Activated T-helper 1 cell treated with anti-CD3 and anti-CD28 coated beads, Interleukin-2, amount 50 U/mL, for 16 hours (primary cell): Measurements from ENCODE around the gene PARD6G.
"Not testable (repeated sequence)": the region's sequence is repeated elsewhere in the genome, so short reads cannot be mapped to it uniquely, and the experiment has no call there.

Source experiments
- DNase-seq, 2 donors: peaks; one replicate each; pipeline ENCODE4 v3.0.0-alpha.2; 2020; ENCODE audit warnings: low read depth in 1 of 2, low spot score in 1 of 2

The PARD6G gene

DNA sequence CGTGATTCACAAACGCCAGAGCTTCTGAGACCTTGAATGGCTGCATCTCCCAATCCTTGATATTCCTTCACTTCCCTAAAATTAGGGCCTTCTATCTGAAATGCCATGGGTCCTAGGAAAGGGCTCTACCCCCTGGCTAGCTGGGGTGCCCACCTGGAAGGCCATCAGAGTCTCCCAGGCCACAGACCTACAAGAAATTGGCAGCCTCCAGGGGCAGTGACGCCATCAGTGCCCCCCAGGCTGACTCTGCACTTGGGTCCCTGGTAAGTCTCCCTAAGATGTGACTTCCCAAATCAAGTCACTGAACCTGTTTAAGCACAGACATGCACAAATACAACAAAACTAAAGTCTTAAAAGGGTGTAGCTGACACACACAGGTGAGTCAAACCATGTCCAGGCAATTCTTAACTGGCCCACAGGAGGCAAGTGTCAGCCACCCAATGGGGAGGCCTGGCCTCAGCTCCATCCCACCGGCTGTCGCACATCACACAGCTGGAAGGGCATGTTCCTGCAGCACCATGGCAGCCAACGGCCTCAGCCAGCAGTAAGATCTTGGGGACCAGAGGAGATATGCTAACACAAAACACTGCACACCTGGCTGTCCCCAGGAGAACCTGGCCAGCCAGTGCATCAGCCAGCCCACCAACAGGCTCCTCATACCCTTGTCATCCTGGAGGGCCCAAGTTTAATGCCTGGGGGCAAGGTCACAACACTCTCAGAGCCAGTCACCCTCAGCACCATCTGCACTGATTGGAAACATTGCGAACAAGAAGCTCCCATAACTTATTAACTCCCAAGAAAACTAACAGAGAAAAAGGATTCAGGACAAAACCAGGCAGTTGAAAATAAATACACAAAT, 5.2 kb downstream of the PARD6G start:
- no peak for DNase-seq

DNA sequence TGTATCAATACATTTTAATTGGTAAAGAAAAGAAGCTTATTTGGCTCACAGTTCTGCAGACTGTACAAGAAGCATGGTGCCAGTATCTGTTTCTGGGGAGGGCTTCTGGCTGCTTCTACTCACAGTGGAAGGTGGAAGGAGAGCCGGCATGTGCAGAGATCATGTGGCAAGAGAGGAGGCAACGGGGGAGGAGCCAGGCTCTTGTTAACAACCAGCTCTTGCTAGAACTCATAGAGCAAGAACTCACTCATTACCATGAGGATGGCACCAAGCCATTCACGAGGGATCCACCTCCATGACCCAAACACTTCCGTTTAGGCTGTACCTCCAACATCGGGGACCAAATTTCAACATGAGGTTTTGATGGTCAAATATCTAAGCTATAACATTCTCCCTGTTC, 7.5 kb downstream of the PARD6G start:
- DNase-seq, result no peak

GRCh38 chr18:80238651-80239260, 8.6 kb downstream of the PARD6G start:
- no peak for DNase-seq

DNA sequence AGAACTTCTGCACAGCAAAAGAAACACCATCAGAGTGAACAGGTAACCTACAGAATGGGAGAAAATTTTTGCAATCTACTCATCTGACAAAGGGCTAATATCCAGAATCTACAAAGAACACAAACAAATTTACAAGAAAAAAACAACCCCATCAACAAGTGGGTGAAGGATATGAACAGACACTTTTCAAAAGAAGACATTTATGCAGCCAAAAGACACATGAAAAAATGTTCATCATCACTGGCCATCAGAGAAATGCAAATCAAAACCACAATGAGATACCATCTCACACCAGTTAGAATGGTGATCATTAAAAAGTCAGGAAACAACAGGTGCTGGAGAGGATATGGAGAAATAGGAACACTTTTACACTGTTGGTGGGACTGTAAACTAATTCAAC, 9.8 kb downstream of the PARD6G start:
- not testable (repeated sequence) for DNase-seq

- no peak for DNase-seq
Observed at GRCh38 chr18:80234398-80234797, 12.9 kb downstream of the PARD6G start.

DNA sequence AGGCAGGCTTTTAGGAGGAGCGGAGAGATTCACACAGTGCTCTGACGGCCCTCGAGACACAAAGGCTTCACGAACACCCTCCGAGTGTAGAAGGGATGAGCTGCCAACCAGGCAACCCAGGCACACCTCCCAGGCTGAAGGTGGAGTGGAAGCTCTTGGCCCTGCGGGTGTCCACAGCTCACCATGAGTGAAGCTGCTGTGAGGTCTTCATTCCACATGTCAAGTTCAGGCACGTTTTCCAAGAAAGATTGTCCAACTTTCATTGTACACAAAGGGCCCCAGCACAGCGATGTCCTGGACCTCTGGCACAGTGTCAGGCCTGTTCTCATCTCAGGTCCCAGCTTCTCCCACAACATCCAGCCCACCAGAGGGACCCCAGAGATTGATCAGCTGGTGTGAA, 13.4 kb downstream of the PARD6G start:
- DNase-seq, result no peak

DNA sequence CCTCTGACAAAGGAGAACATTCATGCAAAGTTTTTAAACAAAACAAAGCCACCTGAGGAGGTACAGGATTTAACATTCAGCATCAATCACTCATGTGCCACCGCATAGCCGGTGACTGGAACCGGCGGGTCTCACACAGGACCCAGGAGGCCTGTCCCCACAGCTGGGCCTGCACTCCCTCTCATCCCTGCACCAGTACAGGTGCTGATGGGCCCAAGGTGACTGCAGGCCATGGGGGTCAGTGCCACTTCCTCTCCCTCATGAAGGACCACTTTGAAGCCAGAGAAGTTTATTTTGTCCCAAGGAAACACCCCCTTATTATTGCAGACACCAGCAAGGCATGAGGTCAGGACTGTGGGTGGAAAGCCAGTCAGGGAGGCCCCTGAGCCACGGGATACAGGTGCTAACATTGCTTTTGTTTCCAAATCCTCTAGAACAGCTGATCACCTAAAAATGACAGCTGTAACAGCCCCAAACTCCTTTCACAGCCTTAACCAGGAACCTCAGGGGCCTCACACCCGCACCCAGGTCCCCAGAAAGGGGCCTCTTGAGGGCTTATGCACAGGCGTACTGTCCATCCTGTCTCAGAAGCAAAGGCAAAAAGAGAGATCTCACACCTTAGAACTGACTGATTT, 14.0 kb downstream of the PARD6G start:
- no peak for DNase-seq

GRCh38 chr18:80232710-80233109, 14.6 kb downstream of the PARD6G start:
- DNase-seq, result no peak

DNA sequence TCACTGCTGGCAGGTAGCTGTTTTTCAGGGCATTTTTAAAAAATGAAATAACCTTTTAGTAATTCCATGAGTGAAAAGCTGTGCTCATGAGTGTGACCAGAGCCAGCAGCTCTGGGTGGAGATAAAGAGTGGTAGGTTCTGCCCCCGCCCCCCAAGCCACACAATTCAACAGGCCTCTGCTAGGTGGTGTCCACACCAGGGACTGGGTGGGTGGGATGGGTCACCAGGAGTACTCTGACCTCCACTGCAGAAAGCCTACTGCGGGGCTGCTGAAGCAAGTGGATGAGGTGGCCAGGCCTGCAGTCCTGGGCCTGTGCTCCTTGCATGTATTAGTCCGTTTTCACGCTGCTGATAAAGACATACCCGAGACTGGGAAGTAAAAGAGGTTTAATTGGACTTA, 15.3 kb downstream of the PARD6G start:
- DNase-seq, result no peak

DNA sequence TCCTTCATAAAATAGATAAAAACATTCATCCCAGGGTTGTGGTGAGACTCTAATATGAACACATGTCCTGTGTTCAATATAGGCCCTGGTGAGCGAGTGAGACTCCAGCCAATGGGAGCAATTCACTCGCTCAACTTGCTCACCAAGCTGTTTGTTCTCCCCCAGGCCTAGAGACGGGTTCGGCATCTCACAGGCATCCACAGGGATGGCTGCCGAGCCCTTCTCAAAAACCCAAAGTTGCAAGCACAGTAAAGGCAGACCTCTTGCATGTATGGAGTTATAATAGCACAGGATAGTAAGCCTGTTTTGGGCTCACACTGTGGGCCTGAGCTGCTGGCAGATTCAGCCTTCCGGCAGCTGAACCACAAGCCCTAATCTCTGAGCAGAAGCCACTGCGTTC, 15.7 kb downstream of the PARD6G start:
- no peak for DNase-seq

- no peak for DNase-seq
Observed at GRCh38 chr18:80231151-80231550, 16.2 kb downstream of the PARD6G start.

DNA sequence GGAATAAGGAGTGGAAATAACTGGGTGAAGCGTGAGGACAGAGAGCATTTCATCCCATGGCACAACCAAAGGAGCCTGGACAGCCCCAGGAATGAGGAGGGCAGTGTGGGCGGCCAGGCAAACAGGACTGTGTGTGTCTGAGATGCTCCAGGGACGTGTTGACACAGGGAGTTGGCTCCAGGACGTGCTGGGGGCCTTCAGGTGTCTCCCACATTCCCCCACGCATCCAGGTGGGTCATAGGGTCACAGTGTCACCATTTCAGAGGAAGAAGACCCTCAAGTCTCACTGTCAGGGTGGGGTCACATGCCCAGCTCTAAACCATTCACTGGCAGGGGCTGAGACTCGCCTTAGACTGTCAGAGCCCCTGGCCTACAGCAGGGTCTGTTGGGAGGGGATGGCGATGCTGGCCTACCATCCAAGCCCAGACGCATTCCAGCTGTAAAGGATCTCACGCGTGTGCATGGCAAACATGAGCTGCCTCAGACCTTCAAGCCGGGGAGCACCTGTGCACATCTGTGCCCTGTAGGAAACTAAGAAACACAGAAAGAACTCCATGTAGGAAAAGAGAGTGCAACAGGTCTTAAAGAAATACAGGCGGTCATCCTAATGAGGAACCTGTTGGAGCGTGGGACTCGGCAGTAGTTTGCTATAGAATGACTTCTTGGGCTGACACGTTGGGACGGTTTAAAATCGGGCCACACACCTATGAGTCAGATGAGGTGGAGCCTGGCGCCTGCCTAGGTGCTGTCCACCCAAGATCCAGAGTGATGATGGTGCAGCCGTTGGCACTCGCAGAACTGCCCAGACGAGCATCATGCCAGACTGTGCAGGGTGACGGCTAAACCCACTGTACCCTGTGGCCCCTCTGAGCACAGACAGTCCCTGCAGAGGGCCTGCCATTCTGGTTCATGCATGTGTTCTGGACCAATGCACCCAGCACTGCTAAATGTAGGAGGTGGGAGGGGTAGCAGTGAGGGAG, 17.3 kb downstream of the PARD6G start:
- DNase-seq, result no peak

DNA sequence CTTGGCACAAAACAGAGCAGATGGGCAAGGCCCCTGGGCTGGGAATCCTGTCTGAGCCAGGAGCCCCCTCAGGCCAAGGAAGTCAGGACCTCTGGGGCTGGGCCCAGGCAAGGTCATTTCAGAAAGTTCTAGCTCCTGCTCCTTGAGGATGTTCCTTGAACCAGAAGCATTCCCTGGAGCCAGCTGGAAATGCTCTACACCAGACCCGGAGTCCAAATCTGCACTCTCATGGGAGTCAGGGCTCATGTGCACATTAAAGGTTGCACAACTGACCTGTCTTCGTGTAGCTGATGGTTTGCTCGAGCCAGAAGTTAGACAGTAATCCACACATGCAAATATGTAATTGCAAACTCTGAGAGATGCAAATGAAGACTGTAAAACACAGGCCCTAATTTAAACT, 18.0 kb downstream of the PARD6G start:
- no peak for DNase-seq

- DNase-seq, result no peak
Observed at GRCh38 chr18:80228051-80228848, 19.1 kb downstream of the PARD6G start.

DNA sequence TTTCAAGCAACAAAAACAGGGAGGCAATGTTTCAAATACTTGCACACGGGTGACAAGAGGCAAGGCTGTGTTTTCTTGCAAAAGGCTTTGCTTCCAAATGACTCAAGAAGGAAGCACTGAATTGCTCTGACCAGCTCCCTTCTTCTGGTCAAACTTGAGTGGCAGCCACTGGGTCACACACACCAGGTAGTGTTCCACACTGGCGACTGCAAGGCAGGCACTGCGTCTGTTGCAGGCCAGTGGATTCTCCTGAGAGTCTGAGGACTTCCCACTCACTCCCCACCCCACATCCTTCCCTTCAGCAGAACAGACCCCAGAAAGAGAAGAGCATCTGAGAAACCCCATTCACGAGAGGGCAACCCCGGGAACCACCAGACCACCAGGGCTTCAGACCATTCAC, 19.8 kb downstream of the PARD6G start:
- DNase-seq, result no peak

DNA sequence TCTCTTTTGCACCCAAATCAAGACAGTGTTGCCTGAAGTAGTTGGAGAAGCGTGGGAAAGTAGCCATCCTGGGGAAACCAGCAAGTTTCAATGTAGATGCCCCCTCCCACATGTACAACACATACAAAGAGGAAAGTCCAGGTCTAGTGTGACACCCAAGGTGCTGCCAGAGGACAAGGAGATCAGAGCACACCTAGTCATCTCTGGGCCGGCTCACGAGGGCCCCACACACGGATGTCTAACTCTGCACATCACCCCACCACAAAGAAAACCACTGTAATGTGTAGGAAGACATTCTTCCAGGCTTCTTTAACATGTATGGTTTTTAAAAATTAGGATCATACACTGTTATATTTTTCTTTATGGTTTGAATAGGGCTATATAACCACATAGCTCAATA, 21.6 kb downstream of the PARD6G start:
- no peak for DNase-seq

- no peak for DNase-seq
Observed at GRCh38 chr18:80223581-80224148, 23.6 kb downstream of the PARD6G start.

DNA sequence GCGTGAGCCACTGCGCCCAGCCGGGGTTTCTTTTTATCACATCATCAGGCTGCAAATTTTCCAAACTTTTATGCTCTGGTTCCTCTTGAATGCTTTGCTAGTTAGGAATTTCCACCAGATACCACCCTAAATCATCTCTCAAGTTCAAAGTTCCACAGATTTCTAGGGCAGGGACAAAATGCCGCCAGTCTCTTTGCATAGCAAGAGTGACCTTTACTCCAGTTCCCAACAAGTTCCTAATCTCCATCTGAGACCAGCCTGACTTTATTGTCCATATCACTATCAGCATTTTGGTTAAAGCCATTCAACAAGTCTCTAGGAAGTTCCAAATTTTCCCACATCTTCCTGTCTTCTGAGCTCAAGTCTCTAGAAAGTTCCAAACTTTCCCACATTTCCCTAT, 27.8 kb downstream of the PARD6G start:
- DNase-seq, result not testable (repeated sequence)

DNA sequence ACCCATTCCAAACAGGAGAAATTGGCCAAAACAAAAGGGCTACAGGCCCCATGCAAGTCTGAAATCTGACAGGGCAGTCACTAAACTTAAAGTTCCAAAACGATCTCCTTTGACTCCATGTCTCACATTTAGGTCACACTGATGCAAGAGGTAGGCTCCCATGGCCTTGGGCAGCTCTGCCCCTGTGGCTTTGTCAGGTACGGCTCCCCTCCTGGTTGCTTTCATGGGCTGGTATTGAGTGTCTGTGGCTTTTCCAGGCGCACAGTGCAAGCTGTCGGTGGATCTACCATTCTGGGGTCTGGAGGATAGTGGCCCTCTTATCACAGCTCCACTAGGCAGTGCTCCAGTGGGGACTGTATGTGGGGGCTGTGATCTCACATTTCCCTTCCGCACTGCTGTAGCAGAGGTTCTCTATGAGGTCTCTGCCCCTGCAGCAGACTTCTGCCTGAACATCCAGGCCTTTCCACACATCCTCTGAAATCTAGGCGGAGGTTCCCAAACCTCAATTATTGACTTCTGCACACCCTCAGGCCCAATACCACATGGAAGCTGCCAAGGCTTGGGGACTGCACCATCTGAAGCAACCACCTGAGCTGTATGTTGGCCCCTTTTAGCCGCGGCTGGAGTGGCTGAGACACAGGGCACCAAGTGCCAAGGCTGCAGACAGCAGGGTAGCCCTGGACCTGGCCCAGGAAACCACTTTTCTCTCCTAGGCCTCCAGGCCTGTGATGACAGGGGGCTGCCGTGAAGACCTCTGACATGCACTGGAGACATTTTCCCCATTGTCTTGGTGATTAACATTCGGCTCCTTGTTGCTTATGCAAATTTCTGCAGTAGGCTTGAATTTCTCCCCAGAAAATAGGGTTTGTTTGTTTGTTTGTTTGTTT, 28.7 kb downstream of the PARD6G start:
- DNase-seq, result no peak
